ENCODE measurements around the gene TLR2. TPM values are rescaled to one million over a fixed set of nuclear protein-coding genes. Genes with fewer than 3 reads are reported as not detected.

TLR2 gene
- total and polyA plus RNA-seq, 2 experiments from 2014 or later: 0.63 to 1.2 TPM

DNA sequence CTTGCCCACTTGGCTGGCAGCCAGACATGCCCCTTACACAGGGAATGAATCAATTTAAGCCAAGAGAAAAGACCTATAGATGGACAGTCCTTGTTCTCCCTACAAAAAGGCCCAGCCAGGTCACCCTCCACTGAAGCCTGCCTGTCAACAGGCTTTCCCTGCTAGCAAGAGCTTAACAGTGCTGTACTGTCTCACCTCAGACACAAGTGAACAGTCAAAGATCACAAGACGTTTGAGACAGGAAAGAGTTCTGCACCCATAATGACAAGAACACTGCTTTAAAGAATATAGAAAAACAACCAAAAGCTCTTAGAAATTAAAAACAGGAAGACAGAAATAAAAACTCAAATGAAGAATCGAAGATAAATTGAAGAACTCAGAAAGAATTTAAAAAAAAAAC is 71.1 kb downstream of the TLR2 start (continued):
- TF ChIP-seq, protein P1, sequence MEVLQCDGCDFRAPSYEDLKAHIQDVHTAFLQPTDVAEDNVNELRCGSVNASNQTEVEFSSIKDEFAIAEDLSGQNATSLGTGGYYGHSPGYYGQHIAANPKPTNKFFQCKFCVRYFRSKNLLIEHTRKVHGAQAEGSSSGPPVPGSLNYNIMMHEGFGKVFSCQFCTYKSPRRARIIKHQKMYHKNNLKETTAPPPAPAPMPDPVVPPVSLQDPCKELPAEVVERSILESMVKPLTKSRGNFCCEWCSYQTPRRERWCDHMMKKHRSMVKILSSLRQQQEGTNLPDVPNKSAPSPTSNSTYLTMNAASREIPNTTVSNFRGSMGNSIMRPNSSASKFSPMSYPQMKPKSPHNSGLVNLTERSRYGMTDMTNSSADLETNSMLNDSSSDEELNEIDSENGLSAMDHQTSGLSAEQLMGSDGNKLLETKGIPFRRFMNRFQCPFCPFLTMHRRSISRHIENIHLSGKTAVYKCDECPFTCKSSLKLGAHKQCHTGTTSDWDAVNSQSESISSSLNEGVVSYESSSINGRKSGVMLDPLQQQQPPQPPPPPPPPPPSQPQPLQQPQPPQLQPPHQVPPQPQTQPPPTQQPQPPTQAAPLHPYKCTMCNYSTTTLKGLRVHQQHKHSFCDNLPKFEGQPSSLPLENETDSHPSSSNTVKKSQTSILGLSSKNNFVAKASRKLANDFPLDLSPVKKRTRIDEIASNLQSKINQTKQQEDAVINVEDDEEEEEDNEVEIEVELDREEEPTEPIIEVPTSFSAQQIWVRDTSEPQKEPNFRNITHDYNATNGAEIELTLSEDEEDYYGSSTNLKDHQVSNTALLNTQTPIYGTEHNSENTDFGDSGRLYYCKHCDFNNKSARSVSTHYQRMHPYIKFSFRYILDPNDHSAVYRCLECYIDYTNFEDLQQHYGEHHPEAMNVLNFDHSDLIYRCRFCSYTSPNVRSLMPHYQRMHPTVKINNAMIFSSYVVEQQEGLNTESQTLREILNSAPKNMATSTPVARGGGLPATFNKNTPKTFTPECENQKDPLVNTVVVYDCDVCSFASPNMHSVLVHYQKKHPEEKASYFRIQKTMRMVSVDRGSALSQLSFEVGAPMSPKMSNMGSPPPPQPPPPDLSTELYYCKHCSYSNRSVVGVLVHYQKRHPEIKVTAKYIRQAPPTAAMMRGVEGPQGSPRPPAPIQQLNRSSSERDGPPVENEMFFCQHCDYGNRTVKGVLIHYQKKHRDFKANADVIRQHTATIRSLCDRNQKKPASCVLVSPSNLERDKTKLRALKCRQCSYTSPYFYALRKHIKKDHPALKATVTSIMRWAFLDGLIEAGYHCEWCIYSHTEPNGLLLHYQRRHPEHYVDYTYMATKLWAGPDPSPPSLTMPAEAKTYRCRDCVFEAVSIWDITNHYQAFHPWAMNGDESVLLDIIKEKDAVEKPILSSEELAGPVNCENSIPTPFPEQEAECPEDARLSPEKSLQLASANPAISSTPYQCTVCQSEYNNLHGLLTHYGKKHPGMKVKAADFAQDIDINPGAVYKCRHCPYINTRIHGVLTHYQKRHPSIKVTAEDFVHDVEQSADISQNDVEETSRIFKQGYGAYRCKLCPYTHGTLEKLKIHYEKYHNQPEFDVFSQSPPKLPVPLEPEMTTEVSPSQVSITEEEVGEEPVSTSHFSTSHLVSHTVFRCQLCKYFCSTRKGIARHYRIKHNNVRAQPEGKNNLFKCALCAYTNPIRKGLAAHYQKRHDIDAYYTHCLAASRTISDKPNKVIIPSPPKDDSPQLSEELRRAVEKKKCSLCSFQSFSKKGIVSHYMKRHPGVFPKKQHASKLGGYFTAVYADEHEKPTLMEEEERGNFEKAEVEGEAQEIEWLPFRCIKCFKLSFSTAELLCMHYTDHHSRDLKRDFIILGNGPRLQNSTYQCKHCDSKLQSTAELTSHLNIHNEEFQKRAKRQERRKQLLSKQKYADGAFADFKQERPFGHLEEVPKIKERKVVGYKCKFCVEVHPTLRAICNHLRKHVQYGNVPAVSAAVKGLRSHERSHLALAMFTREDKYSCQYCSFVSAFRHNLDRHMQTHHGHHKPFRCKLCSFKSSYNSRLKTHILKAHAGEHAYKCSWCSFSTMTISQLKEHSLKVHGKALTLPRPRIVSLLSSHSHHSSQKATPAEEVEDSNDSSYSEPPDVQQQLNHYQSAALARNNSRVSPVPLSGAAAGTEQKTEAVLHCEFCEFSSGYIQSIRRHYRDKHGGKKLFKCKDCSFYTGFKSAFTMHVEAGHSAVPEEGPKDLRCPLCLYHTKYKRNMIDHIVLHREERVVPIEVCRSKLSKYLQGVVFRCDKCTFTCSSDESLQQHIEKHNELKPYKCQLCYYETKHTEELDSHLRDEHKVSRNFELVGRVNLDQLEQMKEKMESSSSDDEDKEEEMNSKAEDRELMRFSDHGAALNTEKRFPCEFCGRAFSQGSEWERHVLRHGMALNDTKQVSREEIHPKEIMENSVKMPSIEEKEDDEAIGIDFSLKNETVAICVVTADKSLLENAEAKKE (CRISPR knock-in tag; IDR thresholded peaks at IDR 0.05): no peak
- no peak for TF ChIP-seq EZH2 (IDR thresholded peaks at IDR 0.05; ENCODE audit: low read depth, unreplicated experiment)

Other genes starting within 250 kb of the TLR2 start
- gene TMEM131L, start 217.9 kb upstream of the TLR2 start, total RNA-seq (2014; rRNA removed; shearing (Covaris generic)): 32.2 and 35.0 TPM in 2 replicates
- gene TMEM131L, start 217.9 kb upstream of the TLR2 start, polyA plus RNA-seq (2016; fragmentation: Nextera tagmentation; extraction: Ambion mirVana): 11.1 TPM in 2 replicates
- gene RNF175, start 75.7 kb downstream of the TLR2 start, total RNA-seq (2014; rRNA removed; shearing (Covaris generic)): 4.7 and 14.9 TPM in 2 replicates
- 4.8 and 4.9 TPM in 2 replicates for gene RNF175, start 75.7 kb downstream of the TLR2 start, polyA plus RNA-seq (2016; fragmentation: Nextera tagmentation; extraction: Ambion mirVana)
- gene SFRP2, start 104.8 kb downstream of the TLR2 start, total RNA-seq (2014; rRNA removed; shearing (Covaris generic)): 214 and 219 TPM in 2 replicates
- gene SFRP2, start 104.8 kb downstream of the TLR2 start, polyA plus RNA-seq (2016; fragmentation: Nextera tagmentation; extraction: Ambion mirVana): 286 and 295 TPM in 2 replicates

Measured in GM23338 (cell line).